Caco-2 (cell line): ENCODE measurements around the gene TMEM201. TPM values are rescaled to one million over a fixed set of nuclear protein-coding genes. Genes with fewer than 3 reads are reported as not detected.

Experiments
- BruUV-seq: library from RNA; stranded (reverse); fragments of 400-500 nt; replicated peaks from 2 replicates; lab custom pipeline; 2021; lab: Mats Ljungman, UMichigan
- CTCF ChIA-PET: fragments of 300-600 bp; sonication (Branson Sonifier 250); formaldehyde crosslinking; loops from one replicate; lab custom pipeline; 2022; ENCODE audit warnings: antibody characterized with exemption; lab: Charles Lee
- POLR2A ChIA-PET: fragments of 300-600 bp; sonication (Branson Sonifier 250); formaldehyde crosslinking; loops from one replicate; lab custom pipeline; 2022; ENCODE audit warnings: antibody characterized with exemption; lab: Charles Lee
- DNase-seq, 2 experiments: peaks; one replicate each; pipeline versions ENCODE4 v3.0.0 to v3.0.0-alpha.2; 2020 to 2022
- H3K27me3 ChIP-seq: replicated peaks from 2 replicates; pipeline ENCODE4 v1.6.0; 2011; ENCODE audit warnings: low read length; ENCODE audit not compliant: control insufficient read depth, insufficient read depth
- H3K36me3 ChIP-seq: 2 replicates; pipeline ENCODE4 v1.5.1; 2011; ENCODE audit warnings: low read length; ENCODE audit not compliant: control insufficient read depth, insufficient read depth
- H3K4me1 ChIP-seq: fragments of 250-450 bp; sonication (Bioruptor Pico); 2 replicates; pipeline ENCODE4 v1.5.1; 2020; ENCODE audit warnings: mild to moderate bottlenecking
- H3K4me3 ChIP-seq: 2 replicates; pipeline ENCODE4 v1.5.1; 2011; ENCODE audit warnings: low read depth, mild to moderate bottlenecking, control low read depth, low read length
- H3K9me3 ChIP-seq: fragments of 250-450 bp; sonication (Bioruptor Pico); 2 replicates; pipeline ENCODE4 v1.5.1; 2020; ENCODE audit warnings: mild to moderate bottlenecking, moderate library complexity
- H3K27ac Mint-ChIP-seq: one replicate; pipeline ENCODE4 v1.8.0; 2022; ENCODE audit warnings: mixed read lengths; ENCODE audit not compliant: unreplicated experiment
- H3K27me3 Mint-ChIP-seq: one replicate; pipeline ENCODE4 v1.8.0; 2022; ENCODE audit warnings: mixed read lengths; ENCODE audit not compliant: insufficient read depth, unreplicated experiment
- H3K36me3 Mint-ChIP-seq: one replicate; pipeline ENCODE4 v1.8.0; 2022; ENCODE audit warnings: mild to moderate bottlenecking, mixed read lengths; ENCODE audit not compliant: insufficient read depth, unreplicated experiment
- H3K4me1 Mint-ChIP-seq: one replicate; pipeline ENCODE4 v1.8.0; 2022; ENCODE audit warnings: low read depth, mixed read lengths; ENCODE audit not compliant: unreplicated experiment
- H3K4me3 Mint-ChIP-seq: one replicate; pipeline ENCODE4 v1.8.0; 2022; ENCODE audit warnings: mild to moderate bottlenecking, moderate library complexity, mixed read lengths; ENCODE audit not compliant: unreplicated experiment
- H3K9me3 Mint-ChIP-seq: one replicate; pipeline ENCODE4 v1.8.0; 2022; ENCODE audit warnings: mixed read lengths; ENCODE audit not compliant: unreplicated experiment
- intact Hi-C: fragments of 100-400 bp; cut with micrococcal nuclease; formaldehyde crosslinking; loops from one replicate; pipeline ENCODE4 v1.10.0; 2022; ENCODE audit not compliant: unreplicated experiment
- total RNA-seq: library from RNA; stranded (reverse); gene quantifications from 2 replicates; pipeline ENCODE4 v1.2.3, GENCODE V29; 2022
- TF ChIP-seq, protein P1 (sequence below), 2 experiments: fragments of 200-600 bp in 1 of 2; IDR thresholded peaks; 1 replicate in 1 of 2; 2 replicates in 1 of 2; pipeline versions ENCODE4 v1.5.1 to v1.8.0; 2011 to 2022; ENCODE audit warnings: antibody characterized with exemption in 1 of 2, control low read depth in 1 of 2, inconsistent platforms in 1 of 2, low read depth in 1 of 2, low read length in 1 of 2, mild to moderate bottlenecking in 1 of 2, moderate library complexity in 1 of 2; ENCODE audit not compliant: insufficient read depth in 1 of 2, severe bottlenecking in 1 of 2, unreplicated experiment in 1 of 2

Gene TMEM201
- total RNA-seq, 1 experiment from 2014 or later = 27.2 TPM

- no peaks in the 10 kb centered on the region for H3K36me3 ChIP-seq
- Mint-ChIP-seq H3K36me3 (peaks cover 6% of the 10 kb centered on the region), H3K4me3 (no peak overlapping the region), H3K9me3 (no peaks in the 10 kb centered on the region), H3K4me1 (no peaks in the 10 kb centered on the region), H3K27ac (no peak overlapping the region), H3K27me3 (no peaks in the 10 kb centered on the region)
- no TSS peak for BruUV-seq
- H3K4me1 ChIP-seq = no peaks in the 10 kb centered on the region
- no peaks in the 10 kb centered on the region for H3K27me3 ChIP-seq
- TF ChIP-seq, protein P1, sequence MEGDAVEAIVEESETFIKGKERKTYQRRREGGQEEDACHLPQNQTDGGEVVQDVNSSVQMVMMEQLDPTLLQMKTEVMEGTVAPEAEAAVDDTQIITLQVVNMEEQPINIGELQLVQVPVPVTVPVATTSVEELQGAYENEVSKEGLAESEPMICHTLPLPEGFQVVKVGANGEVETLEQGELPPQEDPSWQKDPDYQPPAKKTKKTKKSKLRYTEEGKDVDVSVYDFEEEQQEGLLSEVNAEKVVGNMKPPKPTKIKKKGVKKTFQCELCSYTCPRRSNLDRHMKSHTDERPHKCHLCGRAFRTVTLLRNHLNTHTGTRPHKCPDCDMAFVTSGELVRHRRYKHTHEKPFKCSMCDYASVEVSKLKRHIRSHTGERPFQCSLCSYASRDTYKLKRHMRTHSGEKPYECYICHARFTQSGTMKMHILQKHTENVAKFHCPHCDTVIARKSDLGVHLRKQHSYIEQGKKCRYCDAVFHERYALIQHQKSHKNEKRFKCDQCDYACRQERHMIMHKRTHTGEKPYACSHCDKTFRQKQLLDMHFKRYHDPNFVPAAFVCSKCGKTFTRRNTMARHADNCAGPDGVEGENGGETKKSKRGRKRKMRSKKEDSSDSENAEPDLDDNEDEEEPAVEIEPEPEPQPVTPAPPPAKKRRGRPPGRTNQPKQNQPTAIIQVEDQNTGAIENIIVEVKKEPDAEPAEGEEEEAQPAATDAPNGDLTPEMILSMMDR (IDR thresholded peaks at IDR 0.05; ENCODE audit: insufficient read depth in 1 of 2, low read depth in 1 of 2, low read length in 1 of 2, severe bottlenecking in 1 of 2, unreplicated experiment in 1 of 2) = no peak
- CTCF ChIA-PET = interaction anchor here (0.6 kb wide), 1 partner anchor 821 kb away, joined by 3 read pairs; no protein-coding TSS in a partner anchor
- DNase-seq = no peak
- no peak overlapping the region for H3K4me3 ChIP-seq
- POLR2A ChIA-PET = no interaction called here
- H3K9me3 ChIP-seq = no peaks in the 10 kb centered on the region
- intact Hi-C loops = no loop called here
Observed at GRCh38 chr1:9610548-9610947, 21.8 kb downstream of the TMEM201 start.

DNA sequence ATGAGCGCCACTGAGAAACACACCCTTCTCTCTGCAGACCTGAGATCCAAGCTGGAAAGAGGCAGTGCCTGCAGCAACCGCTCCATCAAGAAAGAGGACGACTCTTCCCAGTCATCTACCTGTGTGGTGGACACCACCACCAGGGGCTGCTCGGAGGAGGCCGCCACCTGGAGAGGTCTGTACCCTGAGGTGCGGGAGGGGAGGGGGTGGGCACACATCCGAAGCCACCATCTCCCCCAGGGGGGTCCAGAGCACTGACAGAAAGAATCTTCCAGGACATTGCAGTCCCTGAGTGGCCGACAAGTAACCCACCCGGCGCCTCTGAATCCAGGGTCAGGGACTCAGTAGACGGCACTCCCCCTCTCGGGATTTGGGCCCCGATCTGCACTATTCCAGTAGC lies 23.0 kb downstream of the TMEM201 start:
- Histone ChIP-seq H3K27me3 (no peaks in the 10 kb centered on the region), H3K36me3 (no peaks in the 10 kb centered on the region), H3K4me1 (no peaks in the 10 kb centered on the region), H3K9me3 (no peaks in the 10 kb centered on the region), H3K4me3 (no peak overlapping the region)
- DNase-seq = no peak
- Mint-ChIP-seq H3K9me3 (no peaks in the 10 kb centered on the region), H3K4me1 (no peaks in the 10 kb centered on the region), H3K4me3 (no peak overlapping the region), H3K36me3 (peaks cover 6% of the 10 kb centered on the region), H3K27me3 (no peaks in the 10 kb centered on the region), H3K27ac (no peak overlapping the region)
- ChIA-PET CTCF (no interaction called here), POLR2A (no interaction called here)
- TF ChIP-seq, protein P1 (IDR thresholded peaks at IDR 0.05; ENCODE audit: insufficient read depth in 1 of 2, low read depth in 1 of 2, low read length in 1 of 2, severe bottlenecking in 1 of 2, unreplicated experiment in 1 of 2) = no peak
- intact Hi-C loops = no loop called here
- no TSS peak for BruUV-seq

DNA sequence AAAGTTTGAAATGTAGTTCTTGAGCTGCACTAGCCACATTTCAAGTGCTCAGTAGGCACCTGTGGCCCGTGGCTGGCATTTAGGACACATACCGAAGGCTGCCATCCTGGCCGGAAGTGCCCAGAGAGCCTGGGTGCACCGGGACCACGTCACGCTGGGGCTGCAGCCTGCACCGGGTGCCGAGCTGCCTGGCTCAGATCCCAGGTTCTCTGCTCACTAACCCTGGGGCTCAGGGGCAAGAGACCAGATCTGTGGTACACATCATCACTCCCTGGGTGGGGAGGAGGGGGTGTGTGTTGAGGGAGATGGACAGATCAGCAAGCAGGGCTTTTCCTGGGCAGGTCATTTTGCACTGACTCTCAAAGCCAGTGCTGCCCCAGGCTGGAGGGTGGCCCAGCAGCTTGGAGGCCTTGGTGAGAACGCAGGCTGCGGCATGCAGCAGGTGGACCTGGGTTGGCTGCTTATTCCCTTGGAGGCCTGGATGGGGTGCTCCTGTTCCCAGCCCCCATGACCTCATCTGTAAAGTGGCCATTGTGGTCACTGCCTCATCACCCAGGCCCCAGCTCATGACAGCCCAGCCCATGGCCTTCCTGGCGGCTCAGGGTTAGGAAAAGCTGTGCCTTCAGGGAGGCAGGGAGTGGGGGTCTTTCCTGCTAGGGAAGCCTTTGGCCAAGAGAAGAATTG lies 23.6 kb downstream of the TMEM201 start:
- no peaks in the 10 kb centered on the region for H3K27me3 Mint-ChIP-seq
- Histone ChIP-seq H3K36me3 (no peaks in the 10 kb centered on the region), H3K4me1 (no peaks in the 10 kb centered on the region), H3K9me3 (no peaks in the 10 kb centered on the region), H3K27me3 (no peaks in the 10 kb centered on the region), H3K4me3 (no peak overlapping the region)
- BruUV-seq = no TSS peak
- peaks cover 6% of the 10 kb centered on the region for H3K36me3 Mint-ChIP-seq
- no peaks in the 10 kb centered on the region for H3K9me3 Mint-ChIP-seq
- TF ChIP-seq, protein P1 (IDR thresholded peaks at IDR 0.05; ENCODE audit: insufficient read depth in 1 of 2, low read depth in 1 of 2, low read length in 1 of 2, severe bottlenecking in 1 of 2, unreplicated experiment in 1 of 2) = no peak
- POLR2A ChIA-PET = no interaction called here
- no peak for DNase-seq
- no peaks in the 10 kb centered on the region for H3K4me1 Mint-ChIP-seq
- H3K27ac Mint-ChIP-seq = no peak overlapping the region
- intact Hi-C loops = no loop called here
- CTCF ChIA-PET = no interaction called here
- H3K4me3 Mint-ChIP-seq = no peak overlapping the region
